HG03354 (cell line): ENCODE results near the gene AGAP3.

ENCODE experiments used
- ATAC-seq: cut with Tn5 transposase; IDR thresholded peaks from one replicate; pipeline ENCODE4 v1.9.1; 2021; ENCODE audit warnings: mild to moderate bottlenecking; ENCODE audit not compliant: unreplicated experiment, poor library complexity, severe bottlenecking

AGAP3 gene

GRCh38 chr7:151103973-151104372 lies 17.7 kb downstream of the AGAP3 start:
- no peak for ATAC-seq

- no peak for ATAC-seq
Observed at GRCh38 chr7:151104411-151105235, 18.3 kb downstream of the AGAP3 start.

- ATAC-seq = no peak
Observed at GRCh38 chr7:151107882-151108281, 21.6 kb downstream of the AGAP3 start.

- no peak for ATAC-seq
Observed at GRCh38 chr7:151109094-151110048, 23.1 kb downstream of the AGAP3 start.

- no peak for ATAC-seq
Observed at GRCh38 chr7:151110236-151110940, 24.1 kb downstream of the AGAP3 start.

- peak; percentile 81 for ATAC-seq
Observed at GRCh38 chr7:151110941-151111645, 24.8 kb downstream of the AGAP3 start.

GRCh38 chr7:151113344-151114150 lies 27.3 kb downstream of the AGAP3 start:
- no peak for ATAC-seq

GRCh38 chr7:151114151-151115090 lies 28.1 kb downstream of the AGAP3 start:
- ATAC-seq = peak; percentile 28

GRCh38 chr7:151115121-151115835 lies 29.0 kb downstream of the AGAP3 start:
- peak; percentile 49 for ATAC-seq

- no peak for ATAC-seq
Observed at GRCh38 chr7:151115836-151116418, 29.7 kb downstream of the AGAP3 start.

GRCh38 chr7:151116603-151117440 lies 30.5 kb downstream of the AGAP3 start:
- no peak for ATAC-seq

GRCh38 chr7:151117565-151117964 lies 31.3 kb downstream of the AGAP3 start:
- no peak for ATAC-seq

- no peak for ATAC-seq
Observed at GRCh38 chr7:151118108-151119054, 32.1 kb downstream of the AGAP3 start.

GRCh38 chr7:151119055-151119415 lies 32.8 kb downstream of the AGAP3 start:
- ATAC-seq = no peak

GRCh38 chr7:151119902-151120301 lies 33.6 kb downstream of the AGAP3 start:
- no peak for ATAC-seq
